NCI-H774 (cell line): ENCODE data around the gene CSMD2.

ENCODE experiments used
- DNase-seq: peaks from one replicate; lab custom pipeline; 2025; lab: John Stamatoyannopoulos, UW

CSMD2 gene

DNA sequence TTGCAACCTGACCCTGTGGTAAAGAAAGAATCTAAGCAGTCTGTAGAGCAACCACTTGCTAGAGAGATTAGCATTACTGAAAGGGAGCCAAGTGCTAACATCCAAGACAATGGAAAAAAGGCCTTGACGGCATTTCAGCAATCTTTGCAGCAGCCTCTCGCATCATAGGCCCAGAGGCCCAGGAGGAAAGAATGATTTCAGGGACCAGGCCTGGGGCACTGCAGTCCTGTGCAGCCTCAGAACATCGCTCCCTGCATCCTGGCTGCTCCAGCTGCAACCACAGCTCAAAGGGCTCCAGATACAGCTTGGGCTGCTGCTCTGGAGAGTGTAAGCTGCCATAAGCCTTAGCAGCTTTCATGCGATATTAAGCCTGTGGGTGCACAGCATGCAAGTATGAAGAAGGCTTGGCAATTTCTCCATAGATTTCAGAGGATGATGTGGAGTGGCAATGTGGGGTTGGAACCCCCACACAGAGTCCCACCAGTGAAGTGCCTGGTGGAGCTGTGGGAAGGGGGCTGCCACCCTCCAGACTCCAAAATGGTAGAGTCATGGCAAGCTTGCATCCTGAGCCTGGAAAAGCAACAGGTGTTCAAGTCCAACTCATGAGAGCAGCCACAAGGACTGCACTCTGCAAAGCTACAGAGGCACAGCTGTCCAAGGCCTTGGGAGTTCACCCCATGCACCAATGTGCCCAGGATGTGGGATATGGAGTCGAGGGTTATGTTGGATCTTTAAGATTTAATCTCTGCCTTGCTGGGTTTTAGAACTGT, 411.8 kb downstream of the CSMD2 start:
- no peak for DNase-seq

DNA sequence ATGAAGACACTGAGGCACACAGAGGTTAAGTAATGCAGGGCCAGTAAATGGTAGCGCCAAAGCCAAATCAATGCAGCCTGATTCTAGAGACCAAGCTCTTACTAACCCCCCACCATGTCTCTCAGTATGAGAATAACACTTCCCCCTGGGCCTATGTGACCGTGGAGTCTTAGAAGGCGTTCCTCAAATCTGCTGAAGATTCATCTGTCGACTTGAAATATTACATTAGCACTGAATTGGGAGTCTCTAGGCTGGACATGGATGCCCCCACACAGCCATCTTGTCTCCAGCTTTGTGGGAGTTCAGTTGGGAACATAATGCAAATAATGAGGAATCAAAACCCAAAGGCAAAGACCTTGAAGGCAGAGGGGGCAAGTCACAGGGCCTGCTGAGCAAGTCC, 419.1 kb downstream of the CSMD2 start:
- no peak for DNase-seq

DNA sequence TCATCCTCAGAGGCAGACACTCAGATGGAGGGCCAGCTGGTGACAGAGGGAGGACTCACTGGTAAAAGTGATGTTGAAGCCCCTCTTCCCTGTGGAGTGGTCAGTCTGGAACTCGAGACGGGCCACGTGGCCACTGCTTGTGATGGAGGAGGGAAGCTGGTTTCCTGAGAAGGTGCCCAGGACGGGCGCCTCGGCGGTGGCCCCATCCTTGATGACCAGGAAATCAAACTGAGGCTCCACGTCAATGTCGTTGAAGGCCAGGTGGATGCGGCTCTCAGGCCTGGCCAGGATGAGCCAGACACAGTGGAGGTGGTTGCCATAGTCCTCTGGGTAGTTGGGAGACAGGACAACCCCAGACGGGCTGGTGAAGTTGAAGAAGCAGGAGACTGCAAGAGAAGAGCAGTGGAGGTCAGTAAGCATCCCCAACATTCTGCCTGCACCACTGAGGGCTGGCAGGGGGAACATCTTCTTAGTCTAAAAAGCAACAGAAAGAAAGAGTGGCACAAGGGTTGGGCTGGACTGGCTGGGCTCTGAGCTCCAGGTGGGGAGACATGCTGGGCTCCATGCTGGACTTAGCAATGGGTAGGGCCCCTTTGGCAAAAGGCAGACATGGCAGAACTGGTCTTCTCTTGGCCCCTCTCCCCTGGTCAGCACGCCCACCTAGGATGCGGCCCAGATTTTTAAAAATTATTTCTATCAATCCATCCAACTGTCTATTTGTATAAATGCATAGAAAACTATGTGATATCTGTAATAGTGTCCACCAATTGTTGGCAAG, 421.6 kb downstream of the CSMD2 start:
- DNase-seq, result no peak

DNA sequence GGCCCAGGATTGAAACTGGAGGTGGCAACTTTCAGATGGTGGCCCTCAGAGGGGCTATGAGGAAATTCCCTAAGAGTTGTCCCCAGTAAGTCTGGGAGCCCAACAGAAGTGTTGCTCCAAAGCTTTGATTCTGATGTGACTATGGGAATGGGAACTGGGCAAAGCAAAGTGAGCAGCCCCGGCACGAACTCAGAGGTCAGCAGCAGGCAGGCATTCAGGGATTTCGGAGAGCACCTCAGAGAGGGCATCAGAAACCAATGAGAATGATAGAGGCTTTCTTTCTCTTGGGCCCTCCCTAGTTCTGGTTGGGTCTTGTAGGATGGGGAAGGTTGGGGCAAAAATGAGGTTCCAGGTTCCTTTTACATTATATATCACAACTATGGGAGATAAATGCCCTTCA, 422.4 kb downstream of the CSMD2 start:
- no peak for DNase-seq

DNA sequence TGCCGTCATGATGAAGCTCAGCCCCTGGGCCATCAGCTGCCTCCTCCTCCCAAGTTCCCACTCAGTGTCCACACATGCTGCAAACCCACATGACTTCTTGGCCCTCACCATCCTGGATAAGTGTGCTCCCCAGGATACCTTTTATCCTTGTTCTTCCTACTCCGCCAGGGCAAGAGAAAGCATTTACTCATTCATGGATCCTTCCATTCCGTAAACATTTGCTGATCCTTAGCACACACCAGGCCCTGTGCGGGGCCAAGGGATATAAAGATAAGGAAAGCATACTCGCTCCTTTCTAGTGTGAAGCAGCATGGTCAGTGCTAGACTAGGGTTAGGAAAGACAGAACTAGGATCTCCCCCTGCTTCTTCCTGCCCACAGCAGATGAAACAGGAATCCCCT, 423.3 kb downstream of the CSMD2 start:
- no peak for DNase-seq

DNA sequence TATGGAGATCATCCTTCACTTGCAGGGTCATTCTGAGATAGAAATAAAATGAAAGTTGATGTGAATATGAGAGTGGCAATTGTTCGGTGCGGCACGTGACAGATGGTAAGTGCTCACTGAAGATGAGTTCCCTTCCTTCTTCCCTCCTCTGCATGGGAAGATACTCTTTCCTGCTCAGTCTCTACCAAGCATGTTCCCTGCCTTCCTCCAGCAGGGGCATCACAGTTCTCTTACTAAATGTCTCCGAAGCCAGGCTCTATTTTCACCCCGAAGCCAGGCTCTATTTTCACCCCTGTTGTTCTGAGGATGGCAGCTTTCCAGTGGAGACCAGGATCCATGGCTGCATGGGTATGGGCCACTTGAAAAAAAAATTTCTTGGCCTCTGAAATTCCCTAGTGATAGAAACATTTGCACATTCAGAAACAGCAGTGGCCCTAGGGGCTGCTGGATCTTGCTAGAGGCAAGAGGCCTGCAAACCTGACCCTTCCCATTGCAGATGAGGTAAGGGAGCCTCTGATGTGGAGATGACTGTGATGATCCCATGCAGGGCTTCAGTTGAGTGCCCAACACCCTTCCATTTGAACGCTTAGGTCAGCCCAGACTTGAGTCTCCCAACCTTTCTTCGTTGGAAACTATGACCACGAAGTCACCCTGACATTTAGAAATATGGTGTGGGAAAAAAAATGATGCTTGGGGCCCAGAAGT, 424.8 kb downstream of the CSMD2 start:
- no peak for DNase-seq

DNA sequence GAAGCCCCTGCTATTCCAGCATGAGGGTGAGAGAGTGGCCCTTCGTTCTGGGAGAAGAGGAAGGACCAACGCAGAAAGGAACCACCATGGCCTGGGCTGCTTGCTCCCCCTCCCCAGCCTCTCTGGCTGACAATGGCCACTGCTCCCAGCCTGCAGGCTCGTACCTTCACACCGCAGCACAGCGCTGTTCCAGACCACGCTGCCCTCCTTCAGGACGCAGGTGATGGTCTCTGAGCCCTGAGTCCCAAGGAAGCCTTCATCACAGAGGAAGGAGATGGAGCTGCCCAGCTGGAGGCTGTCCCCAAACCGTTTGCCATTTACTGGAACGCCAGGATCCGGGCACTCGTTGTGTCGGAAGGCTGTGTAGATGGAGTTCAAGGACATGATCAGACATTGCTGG, 426.1 kb downstream of the CSMD2 start:
- no peak for DNase-seq

DNA sequence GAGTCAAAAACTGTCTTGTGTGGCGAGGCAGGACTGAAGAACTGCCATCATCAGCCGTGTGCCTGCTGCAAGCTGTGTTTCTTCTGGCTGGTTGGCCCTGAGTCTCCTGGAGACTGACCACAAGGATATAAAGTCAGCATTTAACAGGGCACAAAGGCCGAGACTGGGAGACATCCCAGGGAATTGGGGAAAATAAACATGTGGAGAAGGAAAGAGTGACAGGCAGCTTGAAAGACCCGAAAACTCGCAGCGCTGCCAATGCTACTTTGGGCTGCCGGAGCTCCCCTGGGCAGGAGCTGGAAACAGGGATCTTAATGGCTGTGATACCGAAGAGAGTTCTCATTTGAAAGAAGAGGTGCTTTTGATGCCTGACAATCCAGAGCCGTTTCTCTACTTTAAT, 426.5 kb downstream of the CSMD2 start:
- no peak for DNase-seq

DNA sequence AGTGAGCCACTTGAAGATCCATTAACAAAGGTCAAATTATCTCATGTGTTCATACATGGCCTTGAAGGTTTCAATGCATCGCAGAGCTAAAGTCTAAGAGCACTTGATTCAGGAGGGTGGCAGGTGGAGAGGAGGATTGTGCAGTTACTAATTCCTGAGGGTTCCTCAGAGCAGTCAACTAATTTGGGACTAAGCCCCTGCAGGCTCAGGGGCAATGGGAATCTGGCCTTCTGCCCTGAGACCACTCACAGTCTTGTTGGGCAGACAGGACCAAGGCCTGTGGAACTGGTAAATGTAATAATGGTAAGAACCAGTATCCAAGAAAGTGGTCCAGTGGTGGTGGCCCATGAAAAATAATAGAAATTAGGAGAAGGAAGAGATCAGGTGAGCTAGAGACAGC, 428.5 kb downstream of the CSMD2 start:
- no peak for DNase-seq

DNA sequence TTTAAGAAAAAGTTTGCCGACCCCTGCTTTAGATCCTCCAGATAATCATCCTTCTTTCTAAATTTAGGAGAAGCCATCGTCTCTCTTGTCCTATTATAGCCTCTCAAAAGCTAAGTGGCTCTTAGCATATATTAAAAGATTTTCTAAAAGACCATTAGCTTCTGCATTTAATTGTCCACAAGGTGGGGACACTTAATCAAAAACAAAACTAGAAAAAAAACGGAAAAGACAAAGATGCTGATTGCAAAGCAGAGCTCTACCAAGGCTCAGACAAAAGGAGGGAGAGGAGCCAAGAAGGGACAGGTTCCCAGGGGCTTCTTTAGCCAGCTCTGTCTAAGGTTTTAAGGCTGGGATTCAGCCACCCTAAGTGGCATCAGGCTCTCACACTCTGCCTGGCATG, 429.4 kb downstream of the CSMD2 start:
- no peak for DNase-seq

DNA sequence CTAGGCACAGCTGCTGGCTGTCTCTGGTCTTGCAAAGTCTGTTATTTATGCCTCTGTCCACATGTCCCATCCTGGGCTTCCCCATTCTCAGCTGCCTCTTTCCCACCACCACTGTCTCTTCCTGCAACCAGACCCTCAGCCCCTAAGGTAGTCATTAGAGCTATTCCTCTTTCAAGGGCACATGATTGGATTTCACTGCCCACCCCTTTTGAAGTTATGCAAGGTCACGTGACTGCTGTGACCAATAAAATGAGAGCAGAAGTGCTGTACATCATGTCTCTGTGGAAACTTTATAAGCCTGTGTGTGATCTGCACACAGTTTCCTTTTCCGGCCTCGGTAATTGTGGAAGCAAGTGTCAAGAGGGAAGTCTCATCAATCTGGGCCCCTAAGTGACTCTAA, 437.7 kb downstream of the CSMD2 start:
- no peak for DNase-seq

DNA sequence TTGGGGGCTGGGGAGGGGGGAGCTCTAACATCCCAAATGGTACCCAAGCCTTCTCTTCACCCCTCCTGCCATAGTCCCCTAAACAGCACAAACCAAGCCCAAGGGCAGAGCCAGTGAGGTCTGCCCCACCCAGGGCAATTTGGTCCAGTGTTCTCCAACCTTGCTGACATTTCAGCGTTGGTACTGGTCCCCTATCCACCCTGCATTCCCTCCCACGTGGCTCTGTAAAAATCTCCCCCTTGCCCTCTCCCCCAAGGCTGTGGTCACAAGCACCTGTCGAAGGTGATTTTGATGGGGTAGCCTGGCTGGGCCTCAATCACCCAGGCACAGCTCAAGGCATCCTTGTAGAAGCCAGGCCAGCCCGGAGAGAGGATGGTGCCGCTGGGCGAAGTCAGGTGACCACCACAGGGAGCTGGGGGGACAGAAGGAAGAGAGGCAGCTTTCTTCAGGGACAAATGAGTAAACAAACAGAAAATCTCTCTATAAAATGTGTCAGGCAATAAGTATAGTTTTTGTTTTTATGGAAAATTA, 438.7 kb downstream of the CSMD2 start:
- no peak for DNase-seq

DNA sequence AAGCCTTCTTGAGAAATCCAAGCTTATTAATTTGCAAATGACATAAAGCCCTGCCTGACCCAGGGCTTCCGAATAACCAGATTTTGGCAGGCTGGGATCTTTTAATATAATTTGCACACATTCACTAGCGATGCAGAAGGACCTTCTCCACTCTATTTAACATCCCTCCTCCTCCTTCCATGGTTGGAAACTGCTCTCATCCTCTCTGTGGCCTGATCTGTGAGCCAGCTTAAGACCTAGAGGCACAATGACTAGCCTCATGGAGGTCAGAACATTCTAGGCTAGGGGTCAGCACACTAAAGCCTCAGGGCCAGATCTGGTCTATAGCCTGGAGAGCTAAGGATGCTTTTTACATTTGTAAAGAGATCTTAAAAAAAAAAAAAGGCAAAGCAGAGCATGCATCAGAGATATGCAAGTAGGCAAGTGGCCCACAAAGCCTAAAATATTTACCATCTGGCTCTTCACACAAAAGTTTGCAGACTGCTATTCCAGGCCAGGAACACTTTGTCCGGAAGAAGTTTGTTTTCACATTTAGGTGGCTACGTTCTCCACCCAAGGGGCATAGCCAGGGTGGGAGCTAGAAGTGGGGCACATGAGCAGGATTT, 439.4 kb downstream of the CSMD2 start:
- no peak for DNase-seq

DNA sequence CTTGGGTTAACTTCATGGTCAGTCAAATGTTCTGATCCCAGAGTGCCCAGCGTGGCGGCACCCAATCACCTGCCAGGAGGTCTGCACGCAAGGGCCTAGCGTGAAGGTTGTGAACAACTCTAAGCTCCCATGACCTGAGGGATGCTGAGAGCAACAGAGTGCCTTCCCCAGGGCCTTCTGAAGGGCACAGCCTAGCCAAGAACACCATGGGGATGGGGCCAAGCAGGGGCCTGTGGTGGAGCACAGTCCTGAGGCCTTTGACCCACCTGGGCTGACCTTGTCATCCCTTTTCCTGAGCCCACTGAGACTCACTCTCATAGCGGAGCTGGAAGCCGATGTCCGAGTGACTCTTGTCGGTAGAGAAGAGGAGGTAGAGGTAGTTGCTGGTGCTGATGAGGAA, 440.0 kb downstream of the CSMD2 start:
- DNase-seq, result no peak

DNA sequence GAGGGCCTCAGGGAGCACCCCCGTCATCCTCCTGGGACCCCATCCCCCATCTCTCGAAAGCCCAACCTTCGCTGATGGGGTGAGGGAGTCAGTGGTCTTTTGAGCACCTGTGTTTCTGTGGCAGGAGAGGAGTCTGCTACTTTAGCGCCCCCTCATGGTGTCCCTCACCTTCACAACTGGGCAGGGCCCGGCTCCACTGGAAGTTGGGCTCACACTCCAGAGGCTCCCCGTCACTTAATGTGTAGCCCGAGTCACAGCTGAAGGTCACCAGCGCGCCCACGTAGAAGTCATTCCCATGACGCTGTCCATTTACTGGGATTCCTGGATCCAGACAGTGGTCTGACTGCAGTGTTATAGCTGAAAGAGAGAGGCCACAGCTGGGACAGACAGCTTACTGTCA, 440.7 kb downstream of the CSMD2 start:
- DNase-seq, result no peak

DNA sequence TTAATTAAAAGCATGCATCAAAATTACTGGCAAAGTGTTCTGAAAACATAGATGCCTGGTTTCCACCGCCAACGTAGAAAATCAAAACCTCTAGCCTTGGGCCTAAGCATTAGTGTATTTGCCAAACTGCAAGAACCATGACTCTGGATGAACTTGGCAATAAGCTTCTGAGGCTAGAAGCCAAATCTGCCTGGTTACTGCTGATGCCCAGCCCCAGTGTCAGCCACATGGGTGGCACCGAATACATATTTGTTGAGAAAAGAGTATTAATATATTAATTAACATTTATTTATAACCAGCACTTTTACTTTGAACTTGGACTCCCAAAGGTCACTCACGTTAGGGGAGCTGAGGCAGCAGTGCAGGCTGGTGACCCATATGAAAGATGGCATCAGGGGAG, 441.8 kb downstream of the CSMD2 start:
- DNase-seq, result no peak

DNA sequence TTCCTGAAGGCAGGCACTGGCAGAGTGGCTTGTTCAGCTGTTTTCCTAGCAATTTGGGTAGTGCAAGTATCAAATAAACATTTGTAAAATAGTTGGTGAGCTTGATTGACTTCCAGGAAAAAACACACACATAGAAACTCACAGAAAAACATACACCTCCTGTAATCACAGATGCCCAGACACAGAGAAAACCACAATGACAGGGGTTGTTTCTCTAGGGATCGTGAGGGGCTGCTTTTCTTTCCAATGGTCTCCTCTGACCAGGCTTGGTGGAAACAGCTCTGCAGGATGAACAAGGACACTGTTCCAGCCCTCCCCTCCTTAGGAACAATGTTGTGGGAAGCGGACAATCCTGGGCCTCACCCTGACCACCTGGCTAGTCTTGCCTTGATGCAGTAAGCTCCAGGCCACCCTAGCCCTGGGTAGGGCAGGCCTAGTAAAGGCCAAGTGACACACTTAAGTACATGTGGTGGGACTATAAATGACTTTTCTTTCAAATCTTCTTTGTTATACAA, 443.7 kb downstream of the CSMD2 start:
- DNase-seq, result no peak

DNA sequence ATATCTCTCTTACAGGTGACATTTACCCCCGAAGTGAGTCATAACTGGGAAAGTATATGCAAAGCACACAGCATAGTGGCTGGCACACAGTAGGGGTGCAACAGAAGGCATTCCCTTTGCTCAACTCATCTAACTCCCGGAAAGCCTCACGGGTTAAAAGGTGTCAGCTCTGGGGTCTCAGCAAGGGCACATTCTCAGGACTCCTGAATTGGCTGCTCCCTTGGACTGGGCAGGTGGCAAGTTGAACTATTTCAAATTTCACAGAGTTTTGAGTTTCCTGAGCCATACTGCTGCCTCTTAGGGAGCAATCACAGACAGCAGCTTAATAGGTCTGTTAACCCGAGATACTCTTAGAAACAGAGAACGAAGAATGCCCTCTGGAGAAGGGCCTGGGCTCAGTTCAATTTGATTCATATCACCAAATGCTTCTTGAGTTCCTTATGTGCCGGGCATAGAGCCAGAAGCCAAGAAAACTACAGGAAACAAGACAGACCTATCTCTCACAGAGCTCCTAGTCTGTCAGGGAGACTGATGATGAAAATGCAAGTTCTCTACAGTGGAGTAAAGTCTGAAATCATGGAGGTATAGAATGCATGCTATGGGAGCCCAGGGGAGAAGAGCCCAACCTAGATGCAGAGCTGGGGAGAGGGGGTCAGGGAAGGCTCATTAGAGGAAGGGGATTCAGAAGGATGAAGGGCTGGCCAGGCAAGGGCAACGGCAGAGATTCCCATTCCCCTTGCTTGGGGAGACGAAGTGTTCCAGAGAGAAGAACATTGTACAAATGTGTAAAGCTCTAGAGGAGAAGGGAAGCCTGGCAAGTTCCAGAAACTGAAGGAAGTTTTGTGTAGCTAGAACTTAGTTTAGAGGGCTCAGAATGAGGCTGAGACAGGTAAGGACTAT, 445.0 kb downstream of the CSMD2 start:
- DNase-seq, result no peak

DNA sequence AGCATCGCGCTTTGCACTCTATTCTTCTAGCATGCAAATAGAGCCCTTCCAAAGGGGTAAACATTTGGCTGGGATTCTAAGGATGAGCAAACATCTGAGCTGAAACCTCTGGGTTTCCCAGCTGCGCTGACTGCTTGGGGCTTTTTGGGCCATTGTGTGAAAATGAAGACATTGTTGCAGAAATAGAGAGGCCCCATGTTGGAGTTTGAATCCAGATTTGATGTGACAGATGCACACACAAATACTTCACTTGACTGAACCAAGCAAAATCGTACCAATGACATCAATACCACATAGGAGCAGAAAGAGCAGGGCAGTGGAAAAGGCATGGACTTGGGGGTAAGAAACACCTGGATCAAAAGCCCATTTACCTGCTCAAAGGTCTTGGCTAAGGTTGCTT, 445.7 kb downstream of the CSMD2 start:
- DNase-seq, result no peak

DNA sequence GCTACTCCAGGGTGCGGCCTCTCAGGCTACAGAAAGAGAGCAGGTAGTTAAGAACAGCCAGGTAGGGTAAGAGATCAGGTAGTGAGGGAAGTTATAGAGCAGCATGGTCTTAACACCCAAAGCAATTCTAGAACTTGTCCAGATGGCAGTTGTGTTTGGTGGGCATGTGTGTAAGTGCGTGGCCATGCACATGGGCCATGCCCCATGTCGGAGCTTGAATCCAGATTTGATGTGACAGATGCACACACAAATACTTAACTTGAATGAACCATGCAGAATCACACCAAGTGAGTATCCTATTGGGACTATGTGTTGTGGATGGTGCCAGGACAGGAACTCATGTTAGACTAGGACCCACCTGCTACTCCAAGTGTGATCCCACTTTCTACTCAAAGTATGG, 446.8 kb downstream of the CSMD2 start:
- no peak for DNase-seq
